Measurements from ENCODE around the gene ZFYVE21.

Gene ZFYVE21

GRCh38 chr14:103739793-103740501, 24.3 kb downstream of the ZFYVE21 start:
- peaks cover 5% of the 10 kb centered on the region for H3K36me3 Mint-ChIP-seq (ENCODE audit: low read depth)
- H3K4me1 Mint-ChIP-seq (ENCODE audit: low read depth) = no peaks in the 10 kb centered on the region
- no peak overlapping the region for H3K27ac Mint-ChIP-seq
- no peaks in the 10 kb centered on the region for H3K9me3 Mint-ChIP-seq
- H3K27me3 Mint-ChIP-seq = no peaks in the 10 kb centered on the region
- H3K4me3 Mint-ChIP-seq = no peak overlapping the region

- Mint-ChIP-seq H3K36me3 (ENCODE audit: low read depth) (peaks cover 5% of the 10 kb centered on the region), H3K27ac (no peak overlapping the region), H3K9me3 (no peaks in the 10 kb centered on the region), H3K4me3 (no peak overlapping the region), H3K4me1 (ENCODE audit: low read depth) (no peaks in the 10 kb centered on the region), H3K27me3 (no peaks in the 10 kb centered on the region)
These were observed 25.5 kb downstream of the ZFYVE21 start for GRCh38 chr14:103740991-103741689.

GRCh38 chr14:103741876-103742275, 26.3 kb downstream of the ZFYVE21 start:
- Mint-ChIP-seq H3K27me3 (no peaks in the 10 kb centered on the region), H3K4me3 (no peak overlapping the region), H3K9me3 (no peaks in the 10 kb centered on the region), H3K27ac (no peak overlapping the region), H3K36me3 (ENCODE audit: low read depth) (peaks cover 5% of the 10 kb centered on the region), H3K4me1 (ENCODE audit: low read depth) (no peaks in the 10 kb centered on the region)

GRCh38 chr14:103742499-103743255, 27.1 kb downstream of the ZFYVE21 start:
- Mint-ChIP-seq H3K9me3 (no peaks in the 10 kb centered on the region), H3K27ac (no peak overlapping the region), H3K36me3 (ENCODE audit: low read depth) (peaks cover 4% of the 10 kb centered on the region), H3K27me3 (no peaks in the 10 kb centered on the region), H3K4me1 (ENCODE audit: low read depth) (no peaks in the 10 kb centered on the region), H3K4me3 (no peak overlapping the region)

GRCh38 chr14:103743691-103744090, 28.1 kb downstream of the ZFYVE21 start:
- H3K27ac Mint-ChIP-seq = no peak overlapping the region
- no peak overlapping the region for H3K4me3 Mint-ChIP-seq
- no peaks in the 10 kb centered on the region for H3K9me3 Mint-ChIP-seq
- peaks cover 7% of the 10 kb centered on the region for H3K4me1 Mint-ChIP-seq (ENCODE audit: low read depth)
- H3K36me3 Mint-ChIP-seq (ENCODE audit: low read depth) = no peaks in the 10 kb centered on the region
- no peaks in the 10 kb centered on the region for H3K27me3 Mint-ChIP-seq

GRCh38 chr14:103744621-103745395, 29.2 kb downstream of the ZFYVE21 start:
- Mint-ChIP-seq H3K27me3 (no peaks in the 10 kb centered on the region), H3K4me3 (no peak overlapping the region), H3K9me3 (no peaks in the 10 kb centered on the region), H3K36me3 (ENCODE audit: low read depth) (peaks cover 4% of the 10 kb centered on the region), H3K4me1 (ENCODE audit: low read depth) (peaks cover 11% of the 10 kb centered on the region), H3K27ac (no peak overlapping the region)

- no peaks in the 10 kb centered on the region for H3K27me3 Mint-ChIP-seq
- no peak overlapping the region for H3K4me3 Mint-ChIP-seq
- no peaks in the 10 kb centered on the region for H3K9me3 Mint-ChIP-seq
- peaks cover 4% of the 10 kb centered on the region for H3K36me3 Mint-ChIP-seq (ENCODE audit: low read depth)
- H3K27ac Mint-ChIP-seq = no peak overlapping the region
- peaks cover 11% of the 10 kb centered on the region for H3K4me1 Mint-ChIP-seq (ENCODE audit: low read depth)
These were observed 29.8 kb downstream of the ZFYVE21 start for GRCh38 chr14:103745424-103745823.

- H3K27ac Mint-ChIP-seq = no peak overlapping the region
- peaks cover 4% of the 10 kb centered on the region for H3K36me3 Mint-ChIP-seq (ENCODE audit: low read depth)
- H3K4me3 Mint-ChIP-seq = no peak overlapping the region
- no peaks in the 10 kb centered on the region for H3K27me3 Mint-ChIP-seq
- H3K9me3 Mint-ChIP-seq = no peaks in the 10 kb centered on the region
- H3K4me1 Mint-ChIP-seq (ENCODE audit: low read depth) = peaks cover 11% of the 10 kb centered on the region
These were observed 31.1 kb downstream of the ZFYVE21 start for GRCh38 chr14:103746701-103747100.

GRCh38 chr14:103748534-103748857, 32.9 kb downstream of the ZFYVE21 start:
- Mint-ChIP-seq H3K9me3 (no peaks in the 10 kb centered on the region), H3K27ac (peak overlapping the region; percentile 74), H3K27me3 (no peaks in the 10 kb centered on the region), H3K36me3 (ENCODE audit: low read depth) (peaks cover 12% of the 10 kb centered on the region), H3K4me3 (no peak overlapping the region), H3K4me1 (ENCODE audit: low read depth) (peaks cover 11% of the 10 kb centered on the region)

- peaks cover 11% of the 10 kb centered on the region for H3K4me1 Mint-ChIP-seq (ENCODE audit: low read depth)
- no peaks in the 10 kb centered on the region for H3K27me3 Mint-ChIP-seq
- peaks cover 12% of the 10 kb centered on the region for H3K36me3 Mint-ChIP-seq (ENCODE audit: low read depth)
- H3K4me3 Mint-ChIP-seq = no peak overlapping the region
- H3K9me3 Mint-ChIP-seq = no peaks in the 10 kb centered on the region
- H3K27ac Mint-ChIP-seq = no peak overlapping the region
These were observed 33.8 kb downstream of the ZFYVE21 start for GRCh38 chr14:103749452-103749851.

GRCh38 chr14:103749860-103750259, 34.2 kb downstream of the ZFYVE21 start:
- Mint-ChIP-seq H3K27ac (no peak overlapping the region), H3K9me3 (no peaks in the 10 kb centered on the region), H3K27me3 (no peaks in the 10 kb centered on the region), H3K36me3 (ENCODE audit: low read depth) (peaks cover 12% of the 10 kb centered on the region), H3K4me1 (ENCODE audit: low read depth) (peaks cover 11% of the 10 kb centered on the region), H3K4me3 (no peak overlapping the region)

- Mint-ChIP-seq H3K4me3 (no peak overlapping the region), H3K36me3 (ENCODE audit: low read depth) (peaks cover 12% of the 10 kb centered on the region), H3K27ac (no peak overlapping the region)
These were observed 38.2 kb downstream of the ZFYVE21 start for GRCh38 chr14:103753774-103754173.

GRCh38 chr14:103755060-103755459, 39.5 kb downstream of the ZFYVE21 start:
- H3K4me1 Mint-ChIP-seq (ENCODE audit: low read depth) = no peaks in the 10 kb centered on the region
- H3K36me3 Mint-ChIP-seq (ENCODE audit: low read depth) = peaks cover 8% of the 10 kb centered on the region
- H3K9me3 Mint-ChIP-seq = no peaks in the 10 kb centered on the region
- no peak overlapping the region for H3K4me3 Mint-ChIP-seq
- no peak overlapping the region for H3K27ac Mint-ChIP-seq
- no peaks in the 10 kb centered on the region for H3K27me3 Mint-ChIP-seq

More at GRCh38 chr14:103753774-103754173, 38.2 kb downstream of the ZFYVE21 start:
- H3K27me3 Mint-ChIP-seq = no peaks in the 10 kb centered on the region
- peaks cover 3% of the 10 kb centered on the region for H3K4me1 Mint-ChIP-seq (ENCODE audit: low read depth)
- no peaks in the 10 kb centered on the region for H3K9me3 Mint-ChIP-seq

GRCh38 chr14:103758059-103758776, 42.6 kb downstream of the ZFYVE21 start:
- Mint-ChIP-seq H3K27ac (no peak overlapping the region), H3K9me3 (no peaks in the 10 kb centered on the region), H3K4me1 (ENCODE audit: low read depth) (no peaks in the 10 kb centered on the region), H3K36me3 (ENCODE audit: low read depth) (peaks cover 2% of the 10 kb centered on the region), H3K4me3 (no peak overlapping the region), H3K27me3 (no peaks in the 10 kb centered on the region)
